HEK293 (cell line): ENCODE data around the gene CUEDC1.
A peak's percentile ranks its signal among the peaks of the same experiment; 100 is the strongest.

Experiments used
- CTCF ChIA-PET: fragments of 350-600 bp; formaldehyde crosslinking; extraction: SDS; loops from one replicate; lab custom pipeline; 2021; ENCODE audit warnings: antibody characterized with exemption; lab: Yijun Ruan, JAX
- POLR2A ChIA-PET: fragments of 300-600 bp; formaldehyde crosslinking; extraction: SDS; loops from one replicate; lab custom pipeline; 2020; ENCODE audit warnings: antibody characterized with exemption, inconsistent platforms; lab: Yijun Ruan, JAX
- H3K27ac ChIP-seq: fragments of 200-500 bp; sonication (Bioruptor generic); 2 replicates; pipeline ENCODE4 v1.5.1; 2014; ENCODE audit warnings: low read depth, low read length, control low read depth, inconsistent platforms; ENCODE audit errors: extremely low read depth
- H3K36me3 ChIP-seq, 2 experiments: fragments of 200-500 bp in 1 of 2; sonication (Bioruptor generic) in 1 of 2; 1 replicate in 1 of 2; 2 replicates in 1 of 2; pipeline ENCODE4 v1.5.1; 2014 to 2017; ENCODE audit warnings: inconsistent platforms in 2 of 2, low read length in 2 of 2; ENCODE audit not compliant: control insufficient read depth in 2 of 2, insufficient read depth in 1 of 2
- H3K4me1 ChIP-seq: fragments of 200-500 bp; sonication (Bioruptor generic); 2 replicates; pipeline ENCODE4 v1.5.1; 2014; ENCODE audit warnings: mild to moderate bottlenecking, low read length, inconsistent platforms; ENCODE audit not compliant: control insufficient read depth, insufficient read depth
- H3K4me3 ChIP-seq: 2 replicates; pipeline ENCODE4 v1.5.1; 2011; ENCODE audit warnings: low read depth, mild to moderate bottlenecking, control low read depth, low read length, moderate library complexity
- H3K9me3 ChIP-seq: fragments of 200-500 bp; sonication (Bioruptor generic); 2 replicates; pipeline ENCODE4 v1.5.1; 2014; ENCODE audit warnings: low read depth, low read length, inconsistent platforms; ENCODE audit not compliant: control insufficient read depth, insufficient read depth
- GLIS2 ChIP-seq: fragments of 450-650 bp; formaldehyde crosslinking; IDR thresholded peaks from 2 replicates; pipeline ENCODE4 v1.5.1; 2016; ENCODE audit warnings: missing biosample characterization, missing genetic modification characterization
- KLF17 ChIP-seq: fragments of 450-650 bp; formaldehyde crosslinking; IDR thresholded peaks from 2 replicates; pipeline ENCODE4 v1.5.1; 2016; ENCODE audit warnings: missing biosample characterization, missing genetic modification characterization
- MEIS1 ChIP-seq: sonication (generic); formaldehyde crosslinking; IDR thresholded peaks from 2 replicates; pipeline ENCODE4 v1.8.1; 2022; ENCODE audit warnings: missing genetic modification reagents, mild to moderate bottlenecking, borderline replicate concordance
- PATZ1 ChIP-seq: fragments of 450-650 bp; formaldehyde crosslinking; IDR thresholded peaks from 2 replicates; pipeline ENCODE4 v1.5.1; 2016; ENCODE audit warnings: missing biosample characterization, missing genetic modification characterization
- SCRT1 ChIP-seq: fragments of 450-650 bp; formaldehyde crosslinking; IDR thresholded peaks from 2 replicates; pipeline ENCODE4 v1.5.1; 2016; ENCODE audit warnings: missing biosample characterization, missing genetic modification characterization, borderline replicate concordance
- WT1 ChIP-seq: fragments of 450-650 bp; formaldehyde crosslinking; IDR thresholded peaks from 2 replicates; pipeline ENCODE4 v1.5.1; 2016; ENCODE audit warnings: missing biosample characterization, missing genetic modification characterization
- ZBTB17 ChIP-seq: fragments of 450-650 bp; formaldehyde crosslinking; IDR thresholded peaks from 2 replicates; pipeline ENCODE4 v1.5.1; 2016; ENCODE audit warnings: missing biosample characterization, missing genetic modification characterization
- ZEB2 ChIP-seq: fragments of 450-650 bp; formaldehyde crosslinking; IDR thresholded peaks from 2 replicates; pipeline ENCODE4 v1.5.1; 2016; ENCODE audit warnings: missing biosample characterization, missing genetic modification characterization
- ZNF10 ChIP-seq: fragments of 450-650 bp; formaldehyde crosslinking; IDR thresholded peaks from 2 replicates; pipeline ENCODE4 v1.5.1; 2017; ENCODE audit warnings: missing biosample characterization, missing genetic modification characterization
- ZNF121 ChIP-seq: fragments of 450-650 bp; formaldehyde crosslinking; IDR thresholded peaks from 2 replicates; pipeline ENCODE4 v1.5.1; 2016; ENCODE audit warnings: missing biosample characterization, missing genetic modification characterization
- ZNF133 ChIP-seq: fragments of 450-650 bp; formaldehyde crosslinking; IDR thresholded peaks from 2 replicates; pipeline ENCODE4 v1.5.1; 2016; ENCODE audit warnings: missing biosample characterization, missing genetic modification characterization
- ZNF155 ChIP-seq: fragments of 450-650 bp; formaldehyde crosslinking; IDR thresholded peaks from 2 replicates; pipeline ENCODE4 v1.5.1; 2016; ENCODE audit warnings: missing biosample characterization, missing genetic modification characterization
- ZNF174 ChIP-seq: fragments of 450-650 bp; formaldehyde crosslinking; IDR thresholded peaks from 2 replicates; pipeline ENCODE4 v1.5.0; 2017; ENCODE audit warnings: missing biosample characterization, mild to moderate bottlenecking, missing genetic modification characterization
- ZNF2 ChIP-seq: fragments of 450-650 bp; formaldehyde crosslinking; IDR thresholded peaks from 2 replicates; pipeline ENCODE4 v1.5.1; 2016; ENCODE audit warnings: missing biosample characterization, missing genetic modification characterization
- ZNF292 ChIP-seq: fragments of 450-650 bp; formaldehyde crosslinking; IDR thresholded peaks from 2 replicates; pipeline ENCODE4 v1.5.1; 2016; ENCODE audit warnings: low read depth, missing biosample characterization, missing genetic modification characterization, borderline replicate concordance
- ZNF423 ChIP-seq: fragments of 450-650 bp; formaldehyde crosslinking; IDR thresholded peaks from 2 replicates; pipeline ENCODE4 v1.5.1; 2016; ENCODE audit warnings: missing biosample characterization, missing genetic modification characterization
- ZNF555 ChIP-seq: fragments of 450-650 bp; formaldehyde crosslinking; conservative IDR thresholded peaks from 2 replicates; pipeline ENCODE4 v1.5.1; 2017; ENCODE audit warnings: missing biosample characterization, mild to moderate bottlenecking, missing genetic modification characterization, inconsistent platforms
- ZNF610 ChIP-seq: fragments of 450-650 bp; formaldehyde crosslinking; IDR thresholded peaks from 2 replicates; pipeline ENCODE4 v1.5.1; 2016; ENCODE audit warnings: missing biosample characterization, missing genetic modification characterization, borderline replicate concordance
- ZNF629 ChIP-seq: fragments of 450-650 bp; formaldehyde crosslinking; IDR thresholded peaks from 2 replicates; pipeline ENCODE4 v1.5.1; 2017; ENCODE audit warnings: missing biosample characterization, missing genetic modification characterization
- ZNF664 ChIP-seq: fragments of 450-650 bp; formaldehyde crosslinking; IDR thresholded peaks from 2 replicates; pipeline ENCODE4 v1.5.1; 2016; ENCODE audit warnings: missing biosample characterization, missing genetic modification characterization
- ZNF776 ChIP-seq: fragments of 450-650 bp; formaldehyde crosslinking; IDR thresholded peaks from 2 replicates; pipeline ENCODE4 v1.5.0; 2017; ENCODE audit warnings: missing biosample characterization, missing genetic modification characterization, borderline replicate concordance
- ZNF792 ChIP-seq: fragments of 450-650 bp; formaldehyde crosslinking; IDR thresholded peaks from 2 replicates; pipeline ENCODE4 v1.5.1; 2016; ENCODE audit warnings: missing biosample characterization, missing genetic modification characterization
- ZSCAN16 ChIP-seq: fragments of 450-650 bp; formaldehyde crosslinking; IDR thresholded peaks from 2 replicates; pipeline ENCODE4 v1.5.1; 2016; ENCODE audit warnings: missing biosample characterization, missing genetic modification characterization
- ZXDB ChIP-seq: fragments of 450-650 bp; formaldehyde crosslinking; IDR thresholded peaks from 2 replicates; pipeline ENCODE4 v1.5.1; 2016; ENCODE audit warnings: missing biosample characterization, missing genetic modification characterization
- TF ChIP-seq, protein P1 (sequence below): fragments of 450-650 bp; formaldehyde crosslinking; conservative IDR thresholded peaks from 2 replicates; pipeline ENCODE4 v1.5.1; 2016; ENCODE audit warnings: low read depth, missing biosample characterization, missing genetic modification characterization
- TF ChIP-seq, protein P2 (sequence below): fragments of 450-650 bp; formaldehyde crosslinking; IDR thresholded peaks from 2 replicates; pipeline ENCODE4 v1.5.1; 2016; ENCODE audit warnings: missing biosample characterization, missing genetic modification characterization

CUEDC1 gene

DNA sequence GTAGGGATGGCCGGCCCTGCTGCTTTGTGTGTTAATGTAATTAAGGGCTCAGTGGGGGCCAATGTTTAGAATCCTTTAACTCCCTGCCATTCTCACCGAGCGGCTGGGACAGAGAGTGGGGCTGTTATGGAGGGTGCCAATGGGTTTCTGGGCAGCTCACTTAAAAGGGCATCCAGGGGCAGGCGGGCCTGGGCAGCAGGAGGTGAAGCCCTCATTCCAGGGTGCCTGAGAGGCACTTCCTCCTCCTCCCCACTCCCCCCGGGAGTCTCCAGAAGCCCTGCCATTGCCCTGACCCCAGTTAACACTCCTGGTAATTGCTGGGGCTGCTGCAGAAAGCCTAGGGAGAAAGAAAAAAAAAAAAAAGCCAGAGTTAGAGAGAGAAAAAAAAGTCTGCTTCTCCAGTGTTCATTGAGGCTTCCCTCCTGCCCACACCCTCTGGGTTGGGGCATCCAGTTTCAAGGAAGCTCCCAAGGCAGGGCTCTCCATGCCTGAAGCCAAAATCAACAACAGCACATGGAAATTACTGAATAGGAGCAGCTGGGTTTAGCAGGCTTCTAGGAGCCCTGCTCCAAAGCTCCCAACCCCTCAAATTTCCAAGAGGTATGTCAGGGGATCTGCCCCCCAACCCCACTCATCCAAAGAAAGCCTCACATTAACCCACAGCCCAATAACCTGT is 28.0 kb downstream of the CUEDC1 start:
- POLR2A ChIA-PET: interaction anchor here (0.7 to 1.2 kb wide), 3 partner anchors 33 to 60 kb away, joined by 3 to 7 read pairs (median 3); no protein-coding TSS in a partner anchor
- Histone ChIP-seq H3K9me3 (no peaks in the 10 kb centered on the region), H3K4me1 (peaks cover 32% of the 10 kb centered on the region), H3K4me3 (no peak overlapping the region), H3K27ac (peak overlapping the region; percentile 68), H3K36me3 (no peaks in the 10 kb centered on the region)
- CTCF ChIA-PET: interaction anchor here (0.9 to 2.9 kb wide), 6 partner anchors 21 to 185 kb away, joined by 3 to 6 read pairs (median 4); partner anchors contain the start of gene CUEDC1
- no peak for TF ChIP-seq ZNF121 (tag by site-specific recombination)
- TF ChIP-seq ZNF610: 0 out of 2 replicates have a peak, but pooled peaks have one; percentile 21
- TF ChIP-seq ZNF174: no peak
- TF ChIP-seq, protein P1, sequence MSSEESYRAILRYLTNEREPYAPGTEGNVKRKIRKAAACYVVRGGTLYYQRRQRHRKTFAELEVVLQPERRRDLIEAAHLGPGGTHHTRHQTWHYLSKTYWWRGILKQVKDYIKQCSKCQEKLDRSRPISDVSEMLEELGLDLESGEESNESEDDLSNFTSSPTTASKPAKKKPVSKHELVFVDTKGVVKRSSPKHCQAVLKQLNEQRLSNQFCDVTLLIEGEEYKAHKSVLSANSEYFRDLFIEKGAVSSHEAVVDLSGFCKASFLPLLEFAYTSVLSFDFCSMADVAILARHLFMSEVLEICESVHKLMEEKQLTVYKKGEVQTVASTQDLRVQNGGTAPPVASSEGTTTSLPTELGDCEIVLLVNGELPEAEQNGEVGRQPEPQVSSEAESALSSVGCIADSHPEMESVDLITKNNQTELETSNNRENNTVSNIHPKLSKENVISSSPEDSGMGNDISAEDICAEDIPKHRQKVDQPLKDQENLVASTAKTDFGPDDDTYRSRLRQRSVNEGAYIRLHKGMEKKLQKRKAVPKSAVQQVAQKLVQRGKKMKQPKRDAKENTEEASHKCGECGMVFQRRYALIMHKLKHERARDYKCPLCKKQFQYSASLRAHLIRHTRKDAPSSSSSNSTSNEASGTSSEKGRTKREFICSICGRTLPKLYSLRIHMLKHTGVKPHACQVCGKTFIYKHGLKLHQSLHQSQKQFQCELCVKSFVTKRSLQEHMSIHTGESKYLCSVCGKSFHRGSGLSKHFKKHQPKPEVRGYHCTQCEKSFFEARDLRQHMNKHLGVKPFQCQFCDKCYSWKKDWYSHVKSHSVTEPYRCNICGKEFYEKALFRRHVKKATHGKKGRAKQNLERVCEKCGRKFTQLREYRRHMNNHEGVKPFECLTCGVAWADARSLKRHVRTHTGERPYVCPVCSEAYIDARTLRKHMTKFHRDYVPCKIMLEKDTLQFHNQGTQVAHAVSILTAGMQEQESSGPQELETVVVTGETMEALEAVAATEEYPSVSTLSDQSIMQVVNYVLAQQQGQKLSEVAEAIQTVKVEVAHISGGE (tag by site-specific recombination): no peak
- TF ChIP-seq KLF17 (tag by site-specific recombination): peak; percentile 79
- no peak for TF ChIP-seq ZSCAN16
- no peak for TF ChIP-seq ZNF2
- TF ChIP-seq ZNF629 (tag by site-specific recombination): 0 out of 2 replicates have a peak, but pooled peaks have one; percentile 26
- TF ChIP-seq ZNF792: no peak
- TF ChIP-seq WT1 (tag by site-specific recombination): peak; percentile 91
- TF ChIP-seq ZNF155 (tag by site-specific recombination): no peak
- TF ChIP-seq MEIS1 (CRISPR knock-in tag): no peak
- 0 out of 2 replicates have a peak, but pooled peaks have one; percentile 48 for TF ChIP-seq SCRT1 (tag by site-specific recombination)
- peak; percentile 80 for TF ChIP-seq ZNF423 (tag by site-specific recombination)
- peak; percentile 52; the same call in 1 of the 2 replicates for TF ChIP-seq ZEB2 (tag by site-specific recombination)
- TF ChIP-seq ZXDB: peak; percentile 45; the same call in 1 of the 2 replicates
- no peak for TF ChIP-seq ZBTB17 (tag by site-specific recombination)
- no peak for TF ChIP-seq ZNF776 (tag by site-specific recombination)
- TF ChIP-seq ZNF292 (tag by site-specific recombination): no peak
- TF ChIP-seq ZNF133 (tag by site-specific recombination): no peak
- TF ChIP-seq PATZ1 (tag by site-specific recombination): peak; percentile 26; the same call in 1 of the 2 replicates
- no peak for TF ChIP-seq ZNF664 (tag by site-specific recombination)
- TF ChIP-seq ZNF555 (tag by site-specific recombination): no peak
- TF ChIP-seq ZNF10 (tag by site-specific recombination): no peak
- TF ChIP-seq, protein P2, sequence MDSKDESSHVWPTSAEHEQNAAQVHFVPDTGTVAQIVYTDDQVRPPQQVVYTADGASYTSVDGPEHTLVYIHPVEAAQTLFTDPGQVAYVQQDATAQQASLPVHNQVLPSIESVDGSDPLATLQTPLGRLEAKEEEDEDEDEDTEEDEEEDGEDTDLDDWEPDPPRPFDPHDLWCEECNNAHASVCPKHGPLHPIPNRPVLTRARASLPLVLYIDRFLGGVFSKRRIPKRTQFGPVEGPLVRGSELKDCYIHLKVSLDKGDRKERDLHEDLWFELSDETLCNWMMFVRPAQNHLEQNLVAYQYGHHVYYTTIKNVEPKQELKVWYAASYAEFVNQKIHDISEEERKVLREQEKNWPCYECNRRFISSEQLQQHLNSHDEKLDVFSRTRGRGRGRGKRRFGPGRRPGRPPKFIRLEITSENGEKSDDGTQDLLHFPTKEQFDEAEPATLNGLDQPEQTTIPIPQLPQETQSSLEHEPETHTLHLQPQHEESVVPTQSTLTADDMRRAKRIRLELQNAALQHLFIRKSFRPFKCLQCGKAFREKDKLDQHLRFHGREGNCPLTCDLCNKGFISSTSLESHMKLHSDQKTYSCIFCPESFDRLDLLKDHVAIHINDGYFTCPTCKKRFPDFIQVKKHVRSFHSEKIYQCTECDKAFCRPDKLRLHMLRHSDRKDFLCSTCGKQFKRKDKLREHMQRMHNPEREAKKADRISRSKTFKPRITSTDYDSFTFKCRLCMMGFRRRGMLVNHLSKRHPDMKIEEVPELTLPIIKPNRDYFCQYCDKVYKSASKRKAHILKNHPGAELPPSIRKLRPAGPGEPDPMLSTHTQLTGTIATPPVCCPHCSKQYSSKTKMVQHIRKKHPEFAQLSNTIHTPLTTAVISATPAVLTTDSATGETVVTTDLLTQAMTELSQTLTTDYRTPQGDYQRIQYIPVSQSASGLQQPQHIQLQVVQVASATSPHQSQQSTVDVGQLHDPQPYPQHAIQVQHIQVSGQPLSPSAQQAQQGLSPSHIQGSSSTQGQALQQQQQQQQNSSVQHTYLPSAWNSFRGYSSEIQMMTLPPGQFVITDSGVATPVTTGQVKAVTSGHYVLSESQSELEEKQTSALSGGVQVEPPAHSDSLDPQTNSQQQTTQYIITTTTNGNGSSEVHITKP (tag by site-specific recombination): peak; percentile 53; the same call in 1 of the 2 replicates
- 0 out of 2 replicates have a peak, but pooled peaks have one; percentile 30 for TF ChIP-seq GLIS2 (tag by site-specific recombination)
